ENCODE data around the gene RERE.

GRCh38 chr1:8823295-8823664 lies 5.8 kb upstream of the RERE start:
- TF ChIP-seq CTCF (IDR thresholded peaks at IDR 0.05) = no peak
- TF ChIP-seq ZNF121 (CRISPR knock-in tag; IDR thresholded peaks at IDR 0.05) = no peak
- TF ChIP-seq CBFB (CRISPR knock-in tag; IDR thresholded peaks at IDR 0.05; ENCODE audit: low read depth) = no peak
- no peak for TF ChIP-seq FOXP1 (CRISPR knock-in tag; IDR thresholded peaks at IDR 0.05; ENCODE audit: borderline replicate concordance)
- TF ChIP-seq STAT6 (CRISPR knock-in tag; conservative IDR thresholded peaks at IDR 0.05; ENCODE audit: low read depth) = no peak
- TF ChIP-seq ZNF219 (CRISPR knock-in tag; IDR thresholded peaks at IDR 0.05; ENCODE audit: borderline replicate concordance) = no peak
- no peak for TF ChIP-seq TCF7 (CRISPR knock-in tag; IDR thresholded peaks at IDR 0.05; ENCODE audit: low read depth)
- no peak for TF ChIP-seq ATF1 (CRISPR knock-in tag; IDR thresholded peaks at IDR 0.05)
- TF ChIP-seq ZBTB21 (CRISPR knock-in tag; IDR thresholded peaks at IDR 0.05; ENCODE audit: borderline replicate concordance) = no peak
- no peak for TF ChIP-seq MAX (CRISPR knock-in tag; IDR thresholded peaks at IDR 0.05)

All from WTC11 (cell line).